ENCODE data around the gene ACMSD. TPM values are rescaled to one million over a fixed set of nuclear protein-coding genes. Genes with fewer than 3 reads are reported as not detected.

ACMSD gene
- total RNA-seq, 1 experiment from 2014 or later: not detected

DNA sequence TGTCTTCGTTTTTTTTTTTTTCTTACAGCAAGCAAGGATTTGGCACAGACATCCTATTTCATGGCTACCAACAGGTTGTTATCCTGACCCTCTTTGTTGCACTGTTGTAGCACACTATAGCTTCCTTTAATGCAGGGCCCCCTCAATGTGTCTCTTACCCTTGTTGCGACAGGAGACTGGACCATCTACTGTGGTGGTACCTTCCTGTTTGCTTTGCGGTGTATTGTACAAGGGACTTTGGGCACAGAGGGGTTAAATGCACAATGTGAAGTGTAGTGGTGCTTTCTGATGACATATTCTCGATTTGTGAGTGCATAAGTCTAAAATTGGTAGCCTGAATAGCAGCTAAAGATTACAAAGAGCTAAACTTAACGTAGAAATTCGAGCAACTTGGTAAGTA, 107.7 kb downstream of the ACMSD start:
- TF ChIP-seq, protein P1, sequence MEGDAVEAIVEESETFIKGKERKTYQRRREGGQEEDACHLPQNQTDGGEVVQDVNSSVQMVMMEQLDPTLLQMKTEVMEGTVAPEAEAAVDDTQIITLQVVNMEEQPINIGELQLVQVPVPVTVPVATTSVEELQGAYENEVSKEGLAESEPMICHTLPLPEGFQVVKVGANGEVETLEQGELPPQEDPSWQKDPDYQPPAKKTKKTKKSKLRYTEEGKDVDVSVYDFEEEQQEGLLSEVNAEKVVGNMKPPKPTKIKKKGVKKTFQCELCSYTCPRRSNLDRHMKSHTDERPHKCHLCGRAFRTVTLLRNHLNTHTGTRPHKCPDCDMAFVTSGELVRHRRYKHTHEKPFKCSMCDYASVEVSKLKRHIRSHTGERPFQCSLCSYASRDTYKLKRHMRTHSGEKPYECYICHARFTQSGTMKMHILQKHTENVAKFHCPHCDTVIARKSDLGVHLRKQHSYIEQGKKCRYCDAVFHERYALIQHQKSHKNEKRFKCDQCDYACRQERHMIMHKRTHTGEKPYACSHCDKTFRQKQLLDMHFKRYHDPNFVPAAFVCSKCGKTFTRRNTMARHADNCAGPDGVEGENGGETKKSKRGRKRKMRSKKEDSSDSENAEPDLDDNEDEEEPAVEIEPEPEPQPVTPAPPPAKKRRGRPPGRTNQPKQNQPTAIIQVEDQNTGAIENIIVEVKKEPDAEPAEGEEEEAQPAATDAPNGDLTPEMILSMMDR (IDR thresholded peaks at IDR 0.05; ENCODE audit: unreplicated experiment): no peak
- Mint-ChIP-seq H3K9me3 (ENCODE audit: low read depth, unreplicated experiment) (no peaks in the 10 kb centered on the region), H3K27me3 (ENCODE audit: unreplicated experiment) (no peaks in the 10 kb centered on the region), H3K4me3 (ENCODE audit: low read depth, unreplicated experiment) (no peak overlapping the region), H3K36me3 (ENCODE audit: insufficient read depth, unreplicated experiment) (peaks cover 47% of the 10 kb centered on the region), H3K27ac (ENCODE audit: unreplicated experiment) (no peak overlapping the region), H3K4me1 (ENCODE audit: low read depth, unreplicated experiment) (no peaks in the 10 kb centered on the region)
- CTCF ChIA-PET: no interaction called here
- DNase-seq: no peak
- intact Hi-C loops (cut with micrococcal nuclease; ENCODE audit: unreplicated experiment): no loop called here
- no TSS peak for BruUV-seq (replicated peaks)

DNA sequence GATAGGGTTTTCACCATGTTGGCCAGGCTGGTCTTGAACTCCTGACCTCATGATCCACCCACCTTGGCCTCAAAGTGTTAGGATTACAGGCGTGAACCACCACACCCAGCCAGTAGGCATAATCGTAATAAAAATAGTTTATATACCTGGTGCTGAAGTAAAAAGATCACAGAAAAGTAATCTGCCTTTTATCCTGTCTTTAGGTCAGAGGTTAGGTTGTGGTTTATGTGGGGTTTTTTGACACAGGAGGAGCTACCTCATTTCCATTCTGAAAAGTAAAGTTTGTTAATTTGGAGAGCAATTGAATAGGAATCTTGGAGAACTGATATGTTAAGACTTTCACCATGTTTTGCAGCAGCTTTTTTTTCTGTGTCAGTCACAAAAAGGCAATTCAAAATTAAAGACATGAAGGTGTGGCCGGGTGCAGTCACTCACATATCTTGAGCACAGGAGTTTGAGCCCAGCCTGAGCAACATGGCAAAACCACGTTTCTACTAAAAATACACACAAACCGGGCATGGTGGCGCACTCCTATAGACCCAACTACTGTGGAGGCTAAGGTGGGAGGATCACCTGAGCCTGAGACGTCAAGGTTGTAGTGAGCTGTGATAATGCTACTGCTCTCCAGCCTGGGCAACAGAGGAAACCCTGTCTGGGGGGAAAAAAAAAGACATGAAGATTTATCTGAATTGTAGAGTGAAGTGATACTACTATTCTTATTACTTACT, 111.7 kb downstream of the ACMSD start:
- no peak overlapping the region for H3K27ac Mint-ChIP-seq (ENCODE audit: unreplicated experiment)
- no peaks in the 10 kb centered on the region for H3K27me3 Mint-ChIP-seq (ENCODE audit: unreplicated experiment)
- no peaks in the 10 kb centered on the region for H3K9me3 Mint-ChIP-seq (ENCODE audit: low read depth, unreplicated experiment)
- H3K4me1 Mint-ChIP-seq (ENCODE audit: low read depth, unreplicated experiment): peaks cover 8% of the 10 kb centered on the region
- H3K36me3 Mint-ChIP-seq (ENCODE audit: insufficient read depth, unreplicated experiment): peaks cover 68% of the 10 kb centered on the region
- TF ChIP-seq, protein P1 (IDR thresholded peaks at IDR 0.05; ENCODE audit: unreplicated experiment): no peak
- intact Hi-C loops (cut with micrococcal nuclease; ENCODE audit: unreplicated experiment): no loop called here
- no peak for DNase-seq
- BruUV-seq (replicated peaks): no TSS peak
- no peak overlapping the region for H3K4me3 Mint-ChIP-seq (ENCODE audit: low read depth, unreplicated experiment)
- CTCF ChIA-PET: no interaction called here

DNA sequence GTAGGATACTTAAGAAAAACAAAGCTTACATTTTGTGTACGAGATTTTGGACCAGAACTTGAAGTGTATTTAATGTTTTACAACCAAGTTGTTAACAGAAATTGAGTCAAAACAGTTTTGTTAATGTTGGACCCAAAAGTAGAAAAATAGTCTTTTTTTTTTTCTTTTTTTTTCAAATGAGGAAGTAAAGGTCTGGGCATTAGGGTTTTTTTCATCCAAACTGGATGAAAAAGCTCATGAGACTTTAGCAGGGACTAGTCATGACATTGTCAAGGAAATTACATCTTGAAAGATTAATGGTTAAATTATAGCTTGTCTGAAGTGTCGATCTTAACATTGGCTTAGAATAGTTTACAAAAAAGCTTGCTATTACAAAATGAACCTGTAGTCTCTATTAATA, 112.5 kb downstream of the ACMSD start:
- CTCF ChIA-PET: no interaction called here
- intact Hi-C loops (cut with micrococcal nuclease; ENCODE audit: unreplicated experiment): no loop called here
- BruUV-seq (replicated peaks): no TSS peak
- H3K4me1 Mint-ChIP-seq (ENCODE audit: low read depth, unreplicated experiment): peaks cover 8% of the 10 kb centered on the region
- TF ChIP-seq, protein P1 (IDR thresholded peaks at IDR 0.05; ENCODE audit: unreplicated experiment): no peak
- DNase-seq: no peak
- H3K27ac Mint-ChIP-seq (ENCODE audit: unreplicated experiment): no peak overlapping the region
- H3K27me3 Mint-ChIP-seq (ENCODE audit: unreplicated experiment): no peaks in the 10 kb centered on the region
- H3K9me3 Mint-ChIP-seq (ENCODE audit: low read depth, unreplicated experiment): no peaks in the 10 kb centered on the region
- H3K4me3 Mint-ChIP-seq (ENCODE audit: low read depth, unreplicated experiment): no peak overlapping the region
- H3K36me3 Mint-ChIP-seq (ENCODE audit: insufficient read depth, unreplicated experiment): peaks cover 61% of the 10 kb centered on the region

Small RNA genes lying within 50 kb of the gene (microRNA-seq; reads per million reads assigned to microRNA genes)
- gene MIR5590: not detected

Other genes with a start within 250 kb of the ACMSD start
- gene TMEM163, start 119.6 kb upstream of the ACMSD start, total RNA-seq (2022): 2.5 and 3.5 TPM in 2 replicates
- gene CCNT2, start 80.2 kb downstream of the ACMSD start, total RNA-seq (2022): 40.0 and 43.8 TPM in 2 replicates
- gene MAP3K19, start 208.8 kb downstream of the ACMSD start, total RNA-seq (2022): not detected in 2 replicates
- 47.6 and 50.6 TPM in 2 replicates for gene RAB3GAP1, start 213.7 kb downstream of the ACMSD start, total RNA-seq (2022)

Measured in Calu3 (cell line).